Trophoblast cell (in vitro differentiated cells and primary cell): ENCODE data around the gene C19orf44.
"Not testable (repeated sequence)": the region's sequence is repeated elsewhere in the genome, so short reads cannot be mapped to it uniquely, and the experiment has no call there.

Experiments
- DNase-seq, 2 donors: peaks; one replicate each; pipeline ENCODE4 v3.0.0-alpha.2; 2016
- H2AFZ ChIP-seq: 2 replicates; pipeline ENCODE4 v1.6.1; 2013; ENCODE audit warnings: low read length, moderate library complexity, mild to moderate bottlenecking; ENCODE audit not compliant: insufficient read depth, poor library complexity
- H2AK5ac ChIP-seq: 2 replicates; pipeline ENCODE4 v1.6.1; 2013; ENCODE audit warnings: mild to moderate bottlenecking, low read length
- H2BK120ac ChIP-seq: 2 replicates; pipeline ENCODE4 v1.6.1; 2013; ENCODE audit warnings: low read length, mild to moderate bottlenecking, moderate library complexity; ENCODE audit not compliant: insufficient read depth, poor library complexity
- H2BK12ac ChIP-seq: 2 replicates; pipeline ENCODE4 v1.6.1; 2013; ENCODE audit warnings: mild to moderate bottlenecking, low read length, moderate library complexity
- H2BK5ac ChIP-seq: 2 replicates; pipeline ENCODE4 v1.6.1; 2013; ENCODE audit warnings: low read length, low read depth, moderate library complexity, mild to moderate bottlenecking; ENCODE audit not compliant: poor library complexity
- H3K14ac ChIP-seq: 2 replicates; pipeline ENCODE4 v1.6.1; 2013; ENCODE audit warnings: mild to moderate bottlenecking, low read length
- H3K18ac ChIP-seq: 2 replicates; pipeline ENCODE4 v1.6.1; 2013; ENCODE audit warnings: mild to moderate bottlenecking, low read length
- H3K23ac ChIP-seq: 2 replicates; pipeline ENCODE4 v1.6.1; 2013; ENCODE audit warnings: low read length
- H3K27ac ChIP-seq: 2 replicates; pipeline ENCODE4 v1.5.1; 2013; ENCODE audit warnings: low read depth, mild to moderate bottlenecking, inconsistent platforms, low read length, moderate library complexity
- H3K27me3 ChIP-seq: 2 replicates; pipeline ENCODE4 v1.6.1; 2013; ENCODE audit warnings: inconsistent platforms, mild to moderate bottlenecking, low read length, moderate library complexity; ENCODE audit not compliant: insufficient read depth
- H3K36me3 ChIP-seq, 2 experiments: 1 replicate in 1 of 2; 2 replicates in 1 of 2; pipeline ENCODE4 v1.6.1; 2013; ENCODE audit warnings: low read length in 2 of 2, mild to moderate bottlenecking in 2 of 2, moderate library complexity in 1 of 2; ENCODE audit not compliant: insufficient read depth in 2 of 2, control insufficient read depth in 1 of 2
- H3K4ac ChIP-seq: 2 replicates; pipeline ENCODE4 v1.6.1; 2013; ENCODE audit warnings: low read depth, mild to moderate bottlenecking, low read length, moderate library complexity
- H3K4me1 ChIP-seq, 2 experiments: 1 replicate in 1 of 2; 2 replicates in 1 of 2; pipeline ENCODE4 v1.6.1; 2013; ENCODE audit warnings: low read length in 2 of 2, mild to moderate bottlenecking in 2 of 2, moderate library complexity in 1 of 2; ENCODE audit not compliant: insufficient read depth in 2 of 2, control insufficient read depth in 1 of 2
- H3K4me2 ChIP-seq: 2 replicates; pipeline ENCODE4 v1.6.1; 2013; ENCODE audit warnings: inconsistent platforms, mild to moderate bottlenecking, low read length, moderate library complexity
- H3K4me3 ChIP-seq: 2 replicates; pipeline ENCODE4 v1.5.1; 2013; ENCODE audit warnings: mild to moderate bottlenecking, low read depth, low read length, inconsistent platforms
- H3K79me1 ChIP-seq: one replicate; pipeline ENCODE4 v1.6.1; 2013; ENCODE audit warnings: low read length
- H3K79me2 ChIP-seq: 2 replicates; pipeline ENCODE4 v1.6.1; 2013; ENCODE audit warnings: low read length, mild to moderate bottlenecking; ENCODE audit not compliant: control insufficient read depth, insufficient read depth, poor library complexity
- H3K9ac ChIP-seq: 2 replicates; pipeline ENCODE4 v1.6.1; 2013; ENCODE audit warnings: mild to moderate bottlenecking, low read length
- H3K9me3 ChIP-seq: 2 replicates; pipeline ENCODE4 v1.6.1; 2013; ENCODE audit warnings: low read depth, mild to moderate bottlenecking, control low read depth, inconsistent platforms, low read length; ENCODE audit not compliant: insufficient read depth
- H4K12ac ChIP-seq: 2 replicates; pipeline ENCODE4 v1.6.1; 2013; ENCODE audit warnings: low read depth, mild to moderate bottlenecking, low read length, moderate library complexity
- H4K8ac ChIP-seq: 2 replicates; pipeline ENCODE4 v1.6.1; 2013; ENCODE audit warnings: low read depth, mild to moderate bottlenecking, low read length, moderate library complexity
- H4K91ac ChIP-seq: one replicate; pipeline ENCODE4 v1.6.1; 2013; ENCODE audit warnings: low read depth, mild to moderate bottlenecking, low read length, moderate library complexity
- whole genome bisulfite sequencing: extraction: QIAGEN DNeasy Blood & Tissue Kit; methylation state at CpG from one replicate; pipeline ENCODE4 v1.1.7; 2013; ENCODE audit warnings: missing lambda C conversion rate; ENCODE audit not compliant: insufficient read length, insufficient coverage; ENCODE audit errors: extremely low coverage; 5-methylcytosine and 5-hydroxymethylcytosine counted together

The C19orf44 gene

DNA sequence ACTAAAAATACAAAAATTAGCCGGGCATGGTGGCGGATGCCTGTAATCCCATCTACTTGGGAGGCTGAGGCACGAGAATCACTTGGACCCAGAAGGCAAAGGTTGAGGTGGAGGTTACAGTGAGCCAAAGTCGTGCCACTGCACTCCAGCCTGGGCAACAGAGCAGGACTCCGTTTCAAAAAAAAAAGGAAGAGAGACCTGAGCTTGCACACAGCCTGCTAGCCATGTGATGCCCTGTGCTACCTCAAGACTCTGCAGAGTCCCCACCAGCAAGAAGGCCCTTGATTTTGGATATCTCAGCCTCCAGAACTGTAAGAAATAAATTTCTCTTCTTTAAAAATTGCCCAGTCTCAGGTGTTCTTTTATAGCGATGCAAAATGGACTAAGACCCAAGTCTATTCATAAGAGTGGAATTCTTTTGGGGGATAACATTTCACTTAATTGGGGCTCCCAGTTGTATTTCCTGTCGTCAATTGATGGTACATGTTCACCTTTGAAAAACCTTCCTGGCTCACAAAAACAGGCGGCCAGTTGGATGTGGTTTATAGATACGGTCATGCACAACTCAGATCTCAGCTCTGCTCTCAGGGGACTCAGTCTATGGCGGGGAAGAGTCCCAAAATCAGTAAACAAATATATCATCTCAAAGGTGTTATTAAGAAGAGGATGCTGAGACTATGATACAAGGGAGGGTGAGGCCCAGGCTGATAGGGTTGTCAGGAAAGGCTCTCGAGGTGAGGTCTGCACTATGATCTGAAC, 48.5 kb downstream of the C19orf44 start:
- DNase-seq: no peak
- no peaks in the 10 kb centered on the region for H3K9me3 ChIP-seq
- no peak overlapping the region for H3K23ac ChIP-seq
- H2BK12ac ChIP-seq: no peak overlapping the region
- H3K4me2 ChIP-seq: no peak overlapping the region
- no peak overlapping the region for H4K8ac ChIP-seq
- no peaks in the 10 kb centered on the region for H3K27me3 ChIP-seq
- no peak overlapping the region for H3K9ac ChIP-seq
- no peak overlapping the region for H2AFZ ChIP-seq
- peaks cover 23% of the 10 kb centered on the region for H3K79me2 ChIP-seq
- peaks cover 7% of the 10 kb centered on the region in 2 experiments for H3K4me1 ChIP-seq
- H2BK120ac ChIP-seq: no peak overlapping the region
- H4K12ac ChIP-seq: no peak overlapping the region
- no peak overlapping the region for H3K4me3 ChIP-seq
- no CpG with 5 or more reads among the region's 11 CpGs for WGBS
- H3K79me1 ChIP-seq: peaks cover 11% of the 10 kb centered on the region
- no peak overlapping the region for H3K14ac ChIP-seq
- no peak overlapping the region for H2AK5ac ChIP-seq
- peaks cover 3 to 9% of the 10 kb centered on the region in 2 experiments for H3K36me3 ChIP-seq
- no peak overlapping the region for H3K4ac ChIP-seq
- H4K91ac ChIP-seq: no peak overlapping the region
- no peak overlapping the region for H3K27ac ChIP-seq
- H2BK5ac ChIP-seq: no peak overlapping the region
- H3K18ac ChIP-seq: no peak overlapping the region

DNA sequence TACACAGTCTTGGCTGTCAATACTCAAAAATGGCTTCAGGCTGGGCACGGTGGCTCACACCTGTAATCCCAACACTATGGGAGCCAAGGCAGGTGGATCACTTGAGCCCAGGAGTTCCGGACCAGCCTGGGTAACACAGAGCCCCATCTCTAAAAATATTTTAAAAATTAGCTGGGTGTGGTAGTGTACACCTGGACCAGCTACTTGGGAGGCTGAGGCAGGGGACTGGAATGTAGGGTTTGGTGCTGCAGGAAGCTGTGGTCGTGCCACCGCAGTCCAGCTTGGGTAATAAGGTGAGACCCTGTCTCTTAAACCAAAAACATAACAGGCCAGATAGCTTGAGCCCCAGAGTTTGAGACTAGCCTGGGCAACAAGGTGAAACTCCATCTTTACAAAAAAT, 52.8 kb downstream of the C19orf44 start:
- no peak overlapping the region for H4K91ac ChIP-seq
- H4K8ac ChIP-seq: no peak overlapping the region
- no peaks in the 10 kb centered on the region for H3K79me1 ChIP-seq
- H3K4me3 ChIP-seq: no peak overlapping the region
- no peaks in the 10 kb centered on the region for H3K27me3 ChIP-seq
- H3K4me1 ChIP-seq: no peaks in the 10 kb centered on the region
- no peak overlapping the region for H2BK5ac ChIP-seq
- no peak overlapping the region for H2BK12ac ChIP-seq
- no peaks in the 10 kb centered on the region for H3K79me2 ChIP-seq
- no peak overlapping the region for H3K14ac ChIP-seq
- H3K27ac ChIP-seq: no peak overlapping the region
- no peak overlapping the region for H3K4me2 ChIP-seq
- peaks cover 20 to 27% of the 10 kb centered on the region in 2 experiments for H3K36me3 ChIP-seq
- WGBS: no CpG with 5 or more reads among the region's 4 CpGs
- H3K9me3 ChIP-seq: no peaks in the 10 kb centered on the region
- no peak overlapping the region for H4K12ac ChIP-seq
- DNase-seq: no peak
- no peak overlapping the region for H2BK120ac ChIP-seq
- H3K23ac ChIP-seq: no peak overlapping the region
- no peak overlapping the region for H3K4ac ChIP-seq
- H2AK5ac ChIP-seq: no peak overlapping the region
- H2AFZ ChIP-seq: no peak overlapping the region
- no peak overlapping the region for H3K9ac ChIP-seq
- no peak overlapping the region for H3K18ac ChIP-seq

- H3K27me3 ChIP-seq: not testable (repeated sequence)
Observed at GRCh38 chr19:16551902-16552301, 55.7 kb downstream of the C19orf44 start.

DNA sequence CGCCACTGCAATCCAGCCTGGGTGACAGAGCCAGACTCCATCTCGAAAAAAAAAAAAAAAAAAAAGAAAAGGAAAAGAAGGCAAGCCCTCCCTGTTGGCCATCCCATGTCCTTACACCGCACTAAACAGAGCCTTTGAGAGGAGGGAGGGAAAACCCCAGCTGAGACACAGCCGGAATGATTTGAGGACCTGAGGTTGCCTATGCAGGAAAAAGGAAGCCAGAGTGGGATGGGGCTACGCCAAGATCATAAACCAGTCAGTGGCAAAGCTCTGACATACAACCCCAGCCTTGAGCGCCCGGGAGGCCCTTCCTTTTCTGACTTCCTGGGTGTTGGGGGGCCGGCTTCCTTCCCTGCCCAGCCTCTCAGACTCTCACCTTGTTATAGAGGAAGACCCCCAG, 58.6 kb downstream of the C19orf44 start:
- no peak overlapping the region for H3K9ac ChIP-seq
- H3K79me1 ChIP-seq: no peaks in the 10 kb centered on the region
- no peak overlapping the region for H2BK120ac ChIP-seq
- DNase-seq: no peak
- no peak overlapping the region for H3K18ac ChIP-seq
- no peak overlapping the region for H2AFZ ChIP-seq
- no peak overlapping the region for H3K4me3 ChIP-seq
- no peak overlapping the region for H2BK5ac ChIP-seq
- no peak overlapping the region for H3K27ac ChIP-seq
- H2BK12ac ChIP-seq: no peak overlapping the region
- H3K4me1 ChIP-seq: no peaks in the 10 kb centered on the region
- WGBS: no CpG with 5 or more reads among the region's 8 CpGs
- H3K4ac ChIP-seq: no peak overlapping the region
- H3K4me2 ChIP-seq: no peak overlapping the region
- no peak overlapping the region for H4K91ac ChIP-seq
- peaks cover 1% of the 10 kb centered on the region for H3K9me3 ChIP-seq
- H3K27me3 ChIP-seq: no peaks in the 10 kb centered on the region
- H2AK5ac ChIP-seq: no peak overlapping the region
- no peak overlapping the region for H4K8ac ChIP-seq
- no peak overlapping the region for H4K12ac ChIP-seq
- peaks cover 51 to 69% of the 10 kb centered on the region in 2 experiments for H3K36me3 ChIP-seq
- H3K23ac ChIP-seq: no peak overlapping the region
- H3K14ac ChIP-seq: no peak overlapping the region
- H3K79me2 ChIP-seq: no peaks in the 10 kb centered on the region

More at GRCh38 chr19:16551902-16552301, 55.7 kb downstream of the C19orf44 start:
- H3K4ac ChIP-seq, H3K4me3 ChIP-seq, H4K12ac ChIP-seq, H2BK5ac ChIP-seq, H3K79me2 ChIP-seq, H3K4me2 ChIP-seq, H3K9me3 ChIP-seq, H2AK5ac ChIP-seq, H2AFZ ChIP-seq, H3K79me1 ChIP-seq, H3K18ac ChIP-seq, H3K4me1 ChIP-seq, H3K23ac ChIP-seq, H2BK120ac ChIP-seq, H3K14ac ChIP-seq, DNase-seq, H3K9ac ChIP-seq, H4K91ac ChIP-seq, H4K8ac ChIP-seq, H2BK12ac ChIP-seq, H3K27ac ChIP-seq: not testable (repeated sequence)
- H3K36me3 ChIP-seq: peaks cover 45 to 55% of the 10 kb centered on the region in 2 experiments
- no CpG with 5 or more reads among the region's 6 CpGs for WGBS
